Endothelial cell of umbilical vein (primary cell): ENCODE results near the gene KCNH1. TPM values are rescaled to one million over a fixed set of nuclear protein-coding genes. Genes with fewer than 3 reads are reported as not detected.

ENCODE experiments used
- BruUV-seq: library from RNA; stranded (reverse); fragments of 400-500 nt; replicated peaks from 2 replicates; lab custom pipeline; 2021; lab: Mats Ljungman, UMichigan
- CTCF ChIA-PET: fragments of 300-600, 350-600 bp; sonication (Branson Sonifier 250); formaldehyde crosslinking; loops from one replicate; lab custom pipeline; 2021; ENCODE audit warnings: antibody characterized with exemption, inconsistent platforms; lab: Charles Lee
- POLR2A ChIA-PET: fragments of 300-600, 350-600 bp; sonication (Branson Sonifier 250); formaldehyde crosslinking; loops from one replicate; lab custom pipeline; 2021; ENCODE audit warnings: antibody characterized with exemption, inconsistent platforms; lab: Charles Lee
- DNase-seq: peaks from one replicate; pipeline ENCODE4 v3.0.0-alpha.2; 2011; ENCODE audit warnings: low read depth, low spot score
- FAIRE-seq: peaks from 2 replicates; lab custom pipeline; 2011; peaks lifted over from hg19 to GRCh38; lab: Jason Lieb, UNC
- H2AFZ ChIP-seq: 2 replicates; pipeline ENCODE4 v1.6.0; 2012; ENCODE audit warnings: low read depth, low read length, control low read depth, inconsistent platforms
- H3K27ac ChIP-seq: 2 replicates; pipeline ENCODE4 v1.5.1; 2011; ENCODE audit warnings: low read depth, mild to moderate bottlenecking, control low read depth, low read length, moderate library complexity; ENCODE audit not compliant: insufficient read depth
- H3K27me3 ChIP-seq, 2 experiments: 2 replicates each; pipeline versions ENCODE4 v1.6.0 to v1.6.1; 2011; ENCODE audit warnings: low read length in 2 of 2, mixed read lengths in 1 of 2; ENCODE audit not compliant: control insufficient read depth in 2 of 2, insufficient read depth in 2 of 2
- H3K36me3 ChIP-seq, 2 experiments: 2 replicates in 1 of 2; 3 replicates in 1 of 2; pipeline ENCODE4 v1.5.1; 2011; ENCODE audit warnings: low read length in 2 of 2, mild to moderate bottlenecking in 1 of 2, moderate library complexity in 1 of 2; ENCODE audit not compliant: control insufficient read depth in 2 of 2, insufficient read depth in 2 of 2; ENCODE audit errors: extremely low read depth in 1 of 2
- H3K4me1 ChIP-seq: 3 replicates; pipeline ENCODE4 v1.5.1; 2011; ENCODE audit warnings: mild to moderate bottlenecking, low read length; ENCODE audit not compliant: control insufficient read depth, insufficient read depth; ENCODE audit errors: extremely low read depth
- H3K4me2 ChIP-seq: 2 replicates; pipeline ENCODE4 v1.6.1; 2011; ENCODE audit warnings: low read length, control low read depth, mixed read lengths; ENCODE audit not compliant: insufficient read depth
- H3K4me3 ChIP-seq, 3 experiments: fragments of 200-600 bp in 1 of 3; sonication (generic), shearing (Covaris generic) in 1 of 3; replicated peaks in 1 of 3; 2 replicates each; pipeline ENCODE4 v1.5.1; 2011 to 2016; ENCODE audit warnings: control low read depth in 3 of 3, low read length in 3 of 3, mild to moderate bottlenecking in 2 of 3, inconsistent platforms in 1 of 3, low read depth in 1 of 3, moderate library complexity in 1 of 3; ENCODE audit not compliant: insufficient read depth in 1 of 3
- H3K79me2 ChIP-seq: 2 replicates; pipeline ENCODE4 v1.6.0; 2012; ENCODE audit warnings: low read length, inconsistent platforms; ENCODE audit not compliant: control insufficient read depth, insufficient read depth
- H3K9ac ChIP-seq: replicated peaks from 2 replicates; pipeline ENCODE3; 2011; ENCODE audit warnings: low read length, control low read depth; ENCODE audit not compliant: insufficient read depth; ENCODE audit errors: extremely low read depth
- H3K9me1 ChIP-seq: replicated peaks from 3 replicates; pipeline ENCODE4 v1.6.0; 2011; ENCODE audit warnings: mild to moderate bottlenecking, low read length; ENCODE audit not compliant: control insufficient read depth, insufficient read depth; ENCODE audit errors: extremely low read depth
- H3K9me3 ChIP-seq: replicated peaks from 2 replicates; pipeline ENCODE4 v1.5.1; 2012; ENCODE audit warnings: low read length, inconsistent platforms; ENCODE audit not compliant: control insufficient read depth, insufficient read depth
- H4K20me1 ChIP-seq: replicated peaks from 2 replicates; pipeline ENCODE3; 2011; ENCODE audit warnings: mild to moderate bottlenecking, low read length; ENCODE audit not compliant: control insufficient read depth, insufficient read depth; ENCODE audit errors: extremely low read depth
- GATA2 ChIP-seq: IDR thresholded peaks from 2 replicates; pipeline ENCODE4 v1.7.0; 2011; ENCODE audit warnings: low read depth, mild to moderate bottlenecking, moderate library complexity, mixed read lengths, low read length; ENCODE audit not compliant: insufficient read length, insufficient read depth
- MYC ChIP-seq: IDR thresholded peaks from one replicate; pipeline ENCODE4 v1.6.1; 2011; ENCODE audit warnings: mild to moderate bottlenecking, low read depth, low read length
- POLR2A ChIP-seq: IDR thresholded peaks from 2 replicates; pipeline ENCODE4 v1.6.1; 2012; ENCODE audit warnings: low read depth, mild to moderate bottlenecking, control low read depth, low read length
- dilution Hi-C: fragments of 300-500 bp; cut with MboI; formaldehyde crosslinking; loops from one replicate; pipeline ENCODE4 v1.15.0; 2019; ENCODE audit warnings: low sequenced_read_pairs; ENCODE audit not compliant: extremely low pct_ligation_motif_present
- intact Hi-C: fragments of 100-400 bp; cut with micrococcal nuclease; formaldehyde crosslinking; loops from one replicate; pipeline ENCODE4 v1.10.0; 2022
- polyA plus RNA-seq, 4 experiments: library from polyadenylated mRNA; depleted of rRNA in 3 of 4; stranded (reverse) in 3 of 4; unstranded in 1 of 4; fragments of >200 nt; gene quantifications; 2 replicates each; pipeline versions ENCODE4 v1.2.1 to v1.2.3, GENCODE V29; 2011 to 2012; ENCODE audit warnings: missing spikeins in 1 of 4
- total RNA-seq: library from RNA; stranded (reverse); gene quantifications from 2 replicates; pipeline ENCODE4 v1.2.3, GENCODE V29; 2021

The KCNH1 gene
- total and polyA plus RNA-seq, 2 donors (not counting 3 experiments of a cell fraction or from before 2014, with no cell fraction given), result not detected

GRCh38 chr1:210748796-210749195, 385.2 kb downstream of the KCNH1 start:
- FAIRE-seq (no peak), DNase-seq (no peak)
- H3K4me1 ChIP-seq, result no peaks in the 10 kb centered on the region
- TF ChIP-seq MYC, result no peak
- no peak for TF ChIP-seq POLR2A
- TF ChIP-seq GATA2, result no peak
- no peak overlapping the region for H3K4me3 ChIP-seq
- no peak overlapping the region for H3K27ac ChIP-seq
- BruUV-seq, result no TSS peak
- no peak overlapping the region for H3K9ac ChIP-seq
- dilution Hi-C loops, result no loop called here
- no peaks in the 10 kb centered on the region for H3K79me2 ChIP-seq
- POLR2A ChIA-PET, result no interaction called here
- intact Hi-C loops, result no loop called here
- no peaks in the 10 kb centered on the region for H4K20me1 ChIP-seq
- H3K9me3 ChIP-seq, result no peaks in the 10 kb centered on the region
- H3K4me2 ChIP-seq, result no peak overlapping the region
- CTCF ChIA-PET, result no interaction called here
- no peak overlapping the region for H2AFZ ChIP-seq
- H3K36me3 ChIP-seq, result no peaks in the 10 kb centered on the region
- H3K9me1 ChIP-seq, result no peaks in the 10 kb centered on the region
- no peaks in the 10 kb centered on the region for H3K27me3 ChIP-seq

- no peaks in the 10 kb centered on the region for H3K79me2 ChIP-seq
- no peak for FAIRE-seq
Observed at GRCh38 chr1:210747890-210748289, 386.1 kb downstream of the KCNH1 start.

More at GRCh38 chr1:210747890-210748289, 386.1 kb downstream of the KCNH1 start:
- Histone ChIP-seq H3K4me2 (no peak overlapping the region), H3K4me1 (no peaks in the 10 kb centered on the region), H4K20me1 (no peaks in the 10 kb centered on the region), H3K9me3 (no peaks in the 10 kb centered on the region), H3K36me3 (no peaks in the 10 kb centered on the region), H3K9ac (no peak overlapping the region), H3K9me1 (no peaks in the 10 kb centered on the region), H3K4me3 (no peak overlapping the region), H3K27me3 (no peaks in the 10 kb centered on the region), H3K27ac (no peak overlapping the region), H2AFZ (no peak overlapping the region)
- ChIA-PET POLR2A (no interaction called here), CTCF (no interaction called here)
- intact Hi-C loops (no loop called here), dilution Hi-C loops (no loop called here)
- no peak for DNase-seq
- no TSS peak for BruUV-seq
- no peak for TF ChIP-seq POLR2A
